Panc1 (cell line): ENCODE data around the gene PXDN.

Experiments
- CTCF ChIP-seq: fragments of 450-650 bp; IDR thresholded peaks from 2 replicates; pipeline ENCODE4 v1.5.1; 2017; ENCODE audit warnings: mild to moderate bottlenecking
- POLR2AphosphoS5 ChIP-seq: IDR thresholded peaks from 2 replicates; pipeline ENCODE4 v1.6.1; 2012; ENCODE audit warnings: mild to moderate bottlenecking, low read depth, low read length, moderate library complexity
- TF ChIP-seq, protein P1 (sequence below), 2 experiments: IDR thresholded peaks; 2 replicates each; pipeline ENCODE4 v1.6.1; 2011 to 2012; ENCODE audit warnings: low read depth in 2 of 2, control low read depth in 1 of 2, low read length in 1 of 2, mild to moderate bottlenecking in 1 of 2, moderate library complexity in 1 of 2; ENCODE audit not compliant: insufficient read depth in 1 of 2

GRCh38 chr2:1618191-1618961 lies 125.9 kb downstream of the PXDN start:
- TF ChIP-seq CTCF (no peak), POLR2AphosphoS5 (no peak)
- TF ChIP-seq, protein P1, sequence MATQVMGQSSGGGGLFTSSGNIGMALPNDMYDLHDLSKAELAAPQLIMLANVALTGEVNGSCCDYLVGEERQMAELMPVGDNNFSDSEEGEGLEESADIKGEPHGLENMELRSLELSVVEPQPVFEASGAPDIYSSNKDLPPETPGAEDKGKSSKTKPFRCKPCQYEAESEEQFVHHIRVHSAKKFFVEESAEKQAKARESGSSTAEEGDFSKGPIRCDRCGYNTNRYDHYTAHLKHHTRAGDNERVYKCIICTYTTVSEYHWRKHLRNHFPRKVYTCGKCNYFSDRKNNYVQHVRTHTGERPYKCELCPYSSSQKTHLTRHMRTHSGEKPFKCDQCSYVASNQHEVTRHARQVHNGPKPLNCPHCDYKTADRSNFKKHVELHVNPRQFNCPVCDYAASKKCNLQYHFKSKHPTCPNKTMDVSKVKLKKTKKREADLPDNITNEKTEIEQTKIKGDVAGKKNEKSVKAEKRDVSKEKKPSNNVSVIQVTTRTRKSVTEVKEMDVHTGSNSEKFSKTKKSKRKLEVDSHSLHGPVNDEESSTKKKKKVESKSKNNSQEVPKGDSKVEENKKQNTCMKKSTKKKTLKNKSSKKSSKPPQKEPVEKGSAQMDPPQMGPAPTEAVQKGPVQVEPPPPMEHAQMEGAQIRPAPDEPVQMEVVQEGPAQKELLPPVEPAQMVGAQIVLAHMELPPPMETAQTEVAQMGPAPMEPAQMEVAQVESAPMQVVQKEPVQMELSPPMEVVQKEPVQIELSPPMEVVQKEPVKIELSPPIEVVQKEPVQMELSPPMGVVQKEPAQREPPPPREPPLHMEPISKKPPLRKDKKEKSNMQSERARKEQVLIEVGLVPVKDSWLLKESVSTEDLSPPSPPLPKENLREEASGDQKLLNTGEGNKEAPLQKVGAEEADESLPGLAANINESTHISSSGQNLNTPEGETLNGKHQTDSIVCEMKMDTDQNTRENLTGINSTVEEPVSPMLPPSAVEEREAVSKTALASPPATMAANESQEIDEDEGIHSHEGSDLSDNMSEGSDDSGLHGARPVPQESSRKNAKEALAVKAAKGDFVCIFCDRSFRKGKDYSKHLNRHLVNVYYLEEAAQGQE (IDR thresholded peaks at IDR 0.05; ENCODE audit: insufficient read depth in 1 of 2, low read depth in 2 of 2, low read length in 1 of 2): no peak
